Glutamatergic neuron (in vitro differentiated cells): Measurements from ENCODE around the gene CEACAM1. TPM values are rescaled to one million over a fixed set of nuclear protein-coding genes. Genes with fewer than 3 reads are reported as not detected.

Experiments used
- DNase-seq: peaks from one replicate; pipeline ENCODE4 v3.0.0; 2022
- H3K27ac Mint-ChIP-seq: one replicate; pipeline ENCODE4 v1.8.0; 2020; ENCODE audit warnings: mild to moderate bottlenecking, mixed read lengths, inconsistent platforms; ENCODE audit not compliant: unreplicated experiment
- H3K27me3 Mint-ChIP-seq: one replicate; pipeline ENCODE4 v1.8.0; 2020; ENCODE audit warnings: mild to moderate bottlenecking, moderate library complexity, mixed read lengths, inconsistent platforms; ENCODE audit not compliant: unreplicated experiment
- H3K36me3 Mint-ChIP-seq: one replicate; pipeline ENCODE4 v1.8.0; 2020; ENCODE audit warnings: mild to moderate bottlenecking, mixed read lengths, inconsistent platforms; ENCODE audit not compliant: unreplicated experiment
- H3K4me1 Mint-ChIP-seq: one replicate; pipeline ENCODE4 v1.8.0; 2020; ENCODE audit warnings: mild to moderate bottlenecking, low read depth, mixed read lengths, inconsistent platforms; ENCODE audit not compliant: unreplicated experiment
- H3K4me3 Mint-ChIP-seq: one replicate; pipeline ENCODE4 v1.8.0; 2020; ENCODE audit warnings: mild to moderate bottlenecking, mixed read lengths, inconsistent platforms; ENCODE audit not compliant: unreplicated experiment
- H3K9me3 Mint-ChIP-seq: one replicate; pipeline ENCODE4 v1.8.0; 2020; ENCODE audit warnings: mild to moderate bottlenecking, moderate library complexity, mixed read lengths, inconsistent platforms; ENCODE audit not compliant: unreplicated experiment
- CTCF ChIP-seq: fragments of 200-600 bp; sonication (generic); IDR thresholded peaks from one replicate; pipeline ENCODE4 v1.5.0; 2021; ENCODE audit not compliant: partially characterized antibody, unreplicated experiment
- total RNA-seq: library from RNA; stranded (reverse); fragmentation: NEBNext Ultra II Directional; extraction: Animal tissue kit (Norgen Biotek cat#: 25700); gene quantifications from one replicate; pipeline ENCODE4 v1.2.1, GENCODE V29; 2021; ENCODE audit not compliant: unreplicated experiment

Gene CEACAM1
- total RNA-seq, 1 donor from 2014 or later: 0.44 TPM

- Mint-ChIP-seq H3K27me3 (peaks cover 2% of the 10 kb centered on the region), H3K4me1 (no peaks in the 10 kb centered on the region), H3K9me3 (no peaks in the 10 kb centered on the region), H3K4me3 (no peak overlapping the region), H3K36me3 (peaks cover 5% of the 10 kb centered on the region), H3K27ac (no peak overlapping the region)
- no peak for DNase-seq
- no peak for TF ChIP-seq CTCF
Measured at GRCh38 chr19:42521346-42522030, 6.8 kb downstream of the CEACAM1 start.

DNA sequence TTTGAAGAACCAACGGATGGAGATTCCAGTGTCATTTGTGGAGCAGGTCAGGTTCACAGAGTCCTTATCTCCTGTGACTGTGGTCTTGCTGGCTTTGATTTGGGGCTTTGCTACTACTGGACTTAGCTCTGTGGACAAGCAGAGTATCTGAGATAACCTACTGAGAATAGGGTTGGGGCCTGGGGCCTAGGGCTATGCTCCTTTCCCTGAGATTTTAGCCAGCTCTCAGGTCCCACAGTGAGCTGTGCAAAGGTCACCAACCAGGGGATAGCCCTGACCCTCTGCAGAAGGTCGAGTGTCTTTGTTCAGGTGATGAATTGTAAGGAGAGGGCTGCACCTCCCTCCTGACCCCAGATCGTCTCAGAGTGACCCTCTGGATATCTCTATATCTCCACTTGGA is 9.2 kb downstream of the CEACAM1 start:
- no peak overlapping the region for H3K27ac Mint-ChIP-seq

DNA sequence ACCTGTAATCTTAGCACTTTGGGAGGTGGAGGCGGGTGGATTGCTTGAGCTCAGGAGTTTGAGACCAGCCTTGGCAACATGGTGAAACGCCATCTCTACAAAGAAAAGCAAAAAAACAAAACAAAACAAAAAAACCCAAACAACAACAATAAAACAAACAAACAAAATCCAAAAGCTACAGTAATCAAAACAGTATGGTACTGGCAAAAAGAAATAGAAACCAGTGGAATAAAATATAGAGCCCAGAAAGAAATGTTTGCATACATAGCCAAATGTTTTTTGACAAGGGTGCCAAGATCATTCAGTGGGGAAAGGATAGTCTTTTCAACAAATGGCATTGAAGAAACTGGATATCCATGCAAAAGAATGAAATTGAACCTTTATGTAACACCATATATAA is 11.5 kb downstream of the CEACAM1 start:
- Mint-ChIP-seq H3K36me3 (no peaks in the 10 kb centered on the region), H3K27ac (no peak overlapping the region), H3K4me3 (no peak overlapping the region), H3K27me3 (no peaks in the 10 kb centered on the region), H3K9me3 (no peaks in the 10 kb centered on the region), H3K4me1 (no peaks in the 10 kb centered on the region)
- no peak for TF ChIP-seq CTCF
- DNase-seq: no peak

More for the DNA sequence above, 9.2 kb downstream of the CEACAM1 start:
- no peak overlapping the region for H3K4me3 Mint-ChIP-seq
- no peaks in the 10 kb centered on the region for H3K27me3 Mint-ChIP-seq
- no peaks in the 10 kb centered on the region for H3K36me3 Mint-ChIP-seq
- no peaks in the 10 kb centered on the region for H3K4me1 Mint-ChIP-seq
- no peaks in the 10 kb centered on the region for H3K9me3 Mint-ChIP-seq
- TF ChIP-seq CTCF: no peak
- no peak for DNase-seq

GRCh38 chr19:42515241-42515832 is 12.9 kb downstream of the CEACAM1 start:
- H3K27ac Mint-ChIP-seq: no peak overlapping the region
- no peaks in the 10 kb centered on the region for H3K9me3 Mint-ChIP-seq
- no peaks in the 10 kb centered on the region for H3K4me1 Mint-ChIP-seq
- no peak for TF ChIP-seq CTCF
- no peaks in the 10 kb centered on the region for H3K36me3 Mint-ChIP-seq
- H3K27me3 Mint-ChIP-seq: no peaks in the 10 kb centered on the region
- no peak for DNase-seq
- H3K4me3 Mint-ChIP-seq: no peak overlapping the region

- DNase-seq: no peak
- Mint-ChIP-seq H3K36me3 (no peaks in the 10 kb centered on the region), H3K27me3 (no peaks in the 10 kb centered on the region), H3K27ac (no peak overlapping the region), H3K9me3 (no peaks in the 10 kb centered on the region), H3K4me1 (no peaks in the 10 kb centered on the region), H3K4me3 (no peak overlapping the region)
- TF ChIP-seq CTCF: no peak
Measured at GRCh38 chr19:42514449-42514848, 13.8 kb downstream of the CEACAM1 start.
